Kidney (tissue), 14 donors: Measurements from ENCODE around the gene ZMYND8. TPM values are rescaled to one million over a fixed set of nuclear protein-coding genes. Genes with fewer than 3 reads are reported as not detected.

Experiments
- DNase-seq, 5 donors: peaks; one replicate each; pipeline ENCODE4 v3.0.0-alpha.2; 2013 to 2020
- FAIRE-seq: peaks from 2 replicates; lab custom pipeline; 2012; peaks lifted over from hg19 to GRCh38; lab: Jason Lieb, UNC
- H3K27ac ChIP-seq, 2 donors: one replicate each; pipeline ENCODE4 v1.7.0; 2013; ENCODE audit warnings: low read depth in 2 of 2, low read length in 2 of 2, inconsistent platforms in 1 of 2
- H3K27me3 ChIP-seq: one replicate; pipeline ENCODE4 v1.7.1; 2013; ENCODE audit warnings: low read length, inconsistent platforms; ENCODE audit not compliant: control insufficient read depth, insufficient read depth
- H3K36me3 ChIP-seq, 3 donors: one replicate each; pipeline versions ENCODE4 v1.7.0 to v1.7.1; 2013; ENCODE audit warnings: low read length in 3 of 3, control low read depth in 1 of 3, inconsistent platforms in 1 of 3; ENCODE audit not compliant: insufficient read depth in 3 of 3, control insufficient read depth in 2 of 3
- H3K4me1 ChIP-seq, 3 donors: one replicate each; pipeline versions ENCODE4 v1.7.0 to v1.7.1; 2013; ENCODE audit warnings: low read length in 3 of 3, inconsistent platforms in 1 of 3, low read depth in 1 of 3; ENCODE audit not compliant: control insufficient read depth in 2 of 3, insufficient read depth in 2 of 3
- H3K4me3 ChIP-seq, 3 donors: one replicate each; pipeline versions ENCODE4 v1.7.0 to v1.8.1; 2013; ENCODE audit warnings: low read length in 3 of 3, control low read depth in 1 of 3, inconsistent platforms in 1 of 3
- H3K9ac ChIP-seq, 3 donors: one replicate each; pipeline versions ENCODE4 v1.7.0 to v1.7.1; 2013; ENCODE audit warnings: low read length in 3 of 3, control low read depth in 1 of 3, inconsistent platforms in 1 of 3
- H3K9me3 ChIP-seq, 3 donors: one replicate each; pipeline versions ENCODE4 v1.7.0 to v1.7.1; 2013; ENCODE audit warnings: low read length in 3 of 3, control low read depth in 1 of 3, inconsistent platforms in 1 of 3; ENCODE audit not compliant: control insufficient read depth in 2 of 3, insufficient read depth in 1 of 3
- intact Hi-C: fragments of 100-400 bp; cut with DNase I; formaldehyde crosslinking; loops from one replicate; pipeline ENCODE4 v1.11.1; 2022
- polyA plus RNA-seq: library from polyadenylated mRNA; stranded (reverse); fragments of 350-450 nt; fragmentation: Illumina TruSeq; extraction: RNeasy Lipid Tissue Mini Kit (QIAGEN cat#74804); gene quantifications from one replicate; pipeline ENCODE4 v1.2.3, GENCODE V29; 2014; ENCODE audit warnings: low read depth, low replicate concordance; ENCODE audit not compliant: insufficient read depth
- total RNA-seq: library from RNA; stranded (reverse); fragmentation: NEBNext Ultra II Directional; extraction: Animal tissue kit (Norgen Biotek cat#: 25700); gene quantifications from one replicate; pipeline ENCODE4 v1.2.1, GENCODE V29; 2021
- TF ChIP-seq, protein P1 (sequence below): IDR thresholded peaks from 3 replicates; pipeline ENCODE4 v1.5.1; 2012; ENCODE audit warnings: mild to moderate bottlenecking, moderate library complexity, borderline replicate concordance; ENCODE audit not compliant: insufficient read depth; ENCODE audit errors: extremely low read depth
- donor health status: control.
- donor health status: control.
- donor health status: control.
- donor health status: control.
- donor health status: control.
- donor health status: DM: yes; HTN: yes; CAD: no.
- donor health status: Normal renal cell carcinoma (clear cell type).

The ZMYND8 gene
- total and polyA plus RNA-seq, 2 donors from 2014 or later, result 10.5 to 37.5 TPM

DNA sequence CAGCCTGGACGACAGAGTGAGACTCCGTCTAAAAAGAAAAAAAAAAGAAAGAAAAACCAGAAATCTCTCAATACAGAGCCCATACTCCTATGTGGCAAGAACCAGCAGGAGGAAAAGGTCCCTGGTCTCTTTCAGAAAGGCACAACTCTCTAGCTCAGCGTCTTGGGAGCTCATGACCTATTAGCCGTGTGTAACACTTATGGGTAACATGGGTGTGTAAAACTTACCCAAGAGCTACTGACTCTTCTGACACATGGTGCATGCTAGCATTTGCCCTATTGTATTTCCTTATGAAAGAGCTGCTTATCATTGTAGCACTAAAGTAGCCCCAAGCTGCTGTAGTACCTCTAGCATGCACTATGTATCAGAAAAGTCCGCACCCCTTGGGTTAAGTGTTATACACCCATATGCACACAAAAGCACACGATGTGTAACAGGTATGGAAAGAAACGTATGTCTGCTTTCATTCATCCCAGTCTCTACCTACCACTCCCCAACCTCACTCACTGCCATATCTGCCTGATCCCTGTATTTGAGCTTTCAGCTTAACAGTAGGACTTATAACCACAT, 85.4 kb downstream of the ZMYND8 start:
- no peak for DNase-seq
- TF ChIP-seq, protein P1, sequence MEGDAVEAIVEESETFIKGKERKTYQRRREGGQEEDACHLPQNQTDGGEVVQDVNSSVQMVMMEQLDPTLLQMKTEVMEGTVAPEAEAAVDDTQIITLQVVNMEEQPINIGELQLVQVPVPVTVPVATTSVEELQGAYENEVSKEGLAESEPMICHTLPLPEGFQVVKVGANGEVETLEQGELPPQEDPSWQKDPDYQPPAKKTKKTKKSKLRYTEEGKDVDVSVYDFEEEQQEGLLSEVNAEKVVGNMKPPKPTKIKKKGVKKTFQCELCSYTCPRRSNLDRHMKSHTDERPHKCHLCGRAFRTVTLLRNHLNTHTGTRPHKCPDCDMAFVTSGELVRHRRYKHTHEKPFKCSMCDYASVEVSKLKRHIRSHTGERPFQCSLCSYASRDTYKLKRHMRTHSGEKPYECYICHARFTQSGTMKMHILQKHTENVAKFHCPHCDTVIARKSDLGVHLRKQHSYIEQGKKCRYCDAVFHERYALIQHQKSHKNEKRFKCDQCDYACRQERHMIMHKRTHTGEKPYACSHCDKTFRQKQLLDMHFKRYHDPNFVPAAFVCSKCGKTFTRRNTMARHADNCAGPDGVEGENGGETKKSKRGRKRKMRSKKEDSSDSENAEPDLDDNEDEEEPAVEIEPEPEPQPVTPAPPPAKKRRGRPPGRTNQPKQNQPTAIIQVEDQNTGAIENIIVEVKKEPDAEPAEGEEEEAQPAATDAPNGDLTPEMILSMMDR, result no peak
- Histone ChIP-seq H3K27ac (no peak overlapping the region), H3K27me3 (no peaks in the 10 kb centered on the region), H3K9me3 (no peaks in the 10 kb centered on the region), H3K9ac (no peak overlapping the region), H3K4me1 (peaks cover 0 to 6% (median 0%) of the 10 kb centered on the region in 3 donors), H3K36me3 (peaks cover 0 to 11% (median 11%) of the 10 kb centered on the region in 3 donors), H3K4me3 (no peak overlapping the region)
- FAIRE-seq, result no peak
- intact Hi-C loops, result no loop called here

DNA sequence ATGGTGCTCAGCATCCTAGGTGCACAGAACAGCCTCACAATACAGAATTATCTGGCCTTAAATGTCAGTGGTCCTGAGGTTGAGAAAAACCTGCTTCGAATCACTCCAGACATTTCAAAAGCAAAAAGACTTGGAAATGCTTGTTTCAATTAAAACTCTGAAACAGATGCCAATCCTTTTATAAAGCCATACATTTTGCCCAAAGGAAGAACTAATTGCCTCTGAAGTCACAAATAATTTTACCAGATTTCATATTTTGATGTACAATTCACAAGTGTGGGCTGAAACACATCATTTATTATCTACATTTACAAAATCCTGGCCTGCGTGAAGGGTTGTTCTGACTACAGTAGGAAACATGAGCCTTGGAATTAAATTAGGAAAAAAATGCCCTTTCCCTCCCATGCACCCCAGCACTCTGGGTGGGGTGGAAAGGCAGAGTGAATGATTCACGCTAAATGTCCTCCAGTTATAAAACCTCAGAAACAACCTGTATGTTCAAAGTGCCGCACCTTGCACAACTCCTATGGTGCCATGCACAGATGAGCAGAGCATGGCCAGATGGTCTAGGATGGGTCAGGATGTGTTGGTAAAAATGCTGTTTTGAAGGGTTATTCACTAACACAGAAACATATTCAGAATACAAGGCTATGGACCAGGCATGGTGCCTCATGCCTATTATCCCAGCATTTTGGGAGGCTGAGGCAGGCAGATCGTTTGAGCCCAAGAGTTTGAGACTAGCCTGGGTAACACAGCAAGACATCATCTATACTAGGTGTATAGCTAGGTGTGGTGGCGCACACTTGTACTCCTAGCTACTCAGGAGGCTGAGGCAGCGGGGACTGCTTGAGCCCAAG, 87.0 kb downstream of the ZMYND8 start:
- intact Hi-C loops, result no loop called here
- FAIRE-seq, result no peak
- H3K9ac ChIP-seq, result no peak overlapping the region
- no peaks in the 10 kb centered on the region for H3K27me3 ChIP-seq
- H3K36me3 ChIP-seq, result peaks cover 0 to 9% (median 7%) of the 10 kb centered on the region in 3 donors
- no peaks in the 10 kb centered on the region for H3K9me3 ChIP-seq
- H3K4me1 ChIP-seq, result peaks cover 0 to 6% (median 0%) of the 10 kb centered on the region in 3 donors
- TF ChIP-seq, protein P1, result no peak
- no peak overlapping the region for H3K27ac ChIP-seq
- no peak for DNase-seq
- H3K4me3 ChIP-seq, result no peak overlapping the region

DNA sequence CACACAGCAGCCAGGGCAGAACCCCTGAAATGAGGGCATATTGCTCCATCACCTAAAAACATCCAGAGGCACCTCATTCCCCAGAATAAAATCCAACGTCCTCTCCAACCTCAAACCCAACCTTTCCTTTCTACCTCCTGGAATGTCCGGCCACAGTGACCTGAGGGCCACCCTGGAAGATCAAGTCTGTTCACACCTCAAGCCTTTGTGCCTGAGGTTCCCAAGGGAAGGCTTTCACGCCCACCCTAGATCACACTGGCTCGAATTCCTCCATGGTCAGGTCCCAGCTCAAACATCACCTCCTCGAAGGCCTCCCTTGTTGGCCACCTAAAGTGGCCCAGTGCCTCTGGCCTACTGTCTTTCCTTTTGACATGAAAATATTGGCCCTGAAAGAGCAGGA, 88.9 kb downstream of the ZMYND8 start:
- DNase-seq (no peak), FAIRE-seq (no peak)
- no peaks in the 10 kb centered on the region for H3K27me3 ChIP-seq
- no peak overlapping the region for H3K9ac ChIP-seq
- intact Hi-C loops, result no loop called here
- TF ChIP-seq, protein P1, result no peak
- H3K36me3 ChIP-seq, result peaks cover 0 to 9% (median 3%) of the 10 kb centered on the region in 3 donors
- H3K9me3 ChIP-seq, result no peaks in the 10 kb centered on the region
- H3K4me1 ChIP-seq, result no peaks in the 10 kb centered on the region
- H3K4me3 ChIP-seq, result no peak overlapping the region
- H3K27ac ChIP-seq, result no peak overlapping the region
